HEK293T (cell line): Measurements from ENCODE around the gene TPO.

Source experiments
- ARNT ChIP-seq: fragments of 450-650 bp; IDR thresholded peaks from 2 replicates; pipeline ENCODE4 v1.6.1; 2017; ENCODE audit warnings: mild to moderate bottlenecking
- BHLHE40 ChIP-seq: fragments of 450-650 bp; IDR thresholded peaks from 2 replicates; pipeline ENCODE4 v1.6.1; 2016; ENCODE audit warnings: mild to moderate bottlenecking, moderate library complexity, borderline replicate concordance
- CTBP1 ChIP-seq: fragments of 450-650 bp; IDR thresholded peaks from 2 replicates; pipeline ENCODE4 v1.6.1; 2016; ENCODE audit warnings: borderline replicate concordance
- ELF4 ChIP-seq: fragments of 450-650 bp; IDR thresholded peaks from 2 replicates; pipeline ENCODE4 v1.6.1; 2017; ENCODE audit warnings: antibody characterized with exemption
- FOXA1 ChIP-seq: fragments of 450-650 bp; IDR thresholded peaks from 2 replicates; pipeline ENCODE4 v1.6.1; 2016; ENCODE audit warnings: mild to moderate bottlenecking
- FOXK2 ChIP-seq: fragments of 450-650 bp; IDR thresholded peaks from 2 replicates; pipeline ENCODE4 v1.6.1; 2016; ENCODE audit warnings: mild to moderate bottlenecking
- FOXM1 ChIP-seq: fragments of 450-650 bp; IDR thresholded peaks from 2 replicates; pipeline ENCODE4 v1.6.1; 2017; ENCODE audit warnings: mild to moderate bottlenecking, borderline replicate concordance
- HDGF ChIP-seq: fragments of 450-650 bp; IDR thresholded peaks from 2 replicates; pipeline ENCODE4 v1.6.1; 2017; ENCODE audit warnings: antibody characterized with exemption, borderline replicate concordance
- L3MBTL2 ChIP-seq: fragments of 450-650 bp; conservative IDR thresholded peaks from 2 replicates; pipeline ENCODE4 v1.6.1; 2016; ENCODE audit warnings: mild to moderate bottlenecking
- LEF1 ChIP-seq: fragments of 450-650 bp; IDR thresholded peaks from 2 replicates; pipeline ENCODE4 v1.6.1; 2017; ENCODE audit warnings: mild to moderate bottlenecking, borderline replicate concordance
- NFRKB ChIP-seq: fragments of 450-650 bp; IDR thresholded peaks from 2 replicates; pipeline ENCODE4 v1.6.1; 2016; ENCODE audit warnings: mild to moderate bottlenecking, moderate library complexity
- SP1 ChIP-seq: fragments of 450-650 bp; IDR thresholded peaks from 2 replicates; pipeline ENCODE4 v1.6.1; 2017
- SUZ12 ChIP-seq: fragments of 450-650 bp; IDR thresholded peaks from 2 replicates; pipeline ENCODE4 v1.6.1; 2016; ENCODE audit warnings: mild to moderate bottlenecking
- TARDBP ChIP-seq: fragments of 450-650 bp; IDR thresholded peaks from 2 replicates; pipeline ENCODE4 v1.6.1; 2016

- no peak for TF ChIP-seq CTBP1
- TF ChIP-seq ELF4: no peak
- no peak for TF ChIP-seq LEF1
- no peak for TF ChIP-seq ARNT
- TF ChIP-seq SP1: no peak
- TF ChIP-seq FOXK2: no peak
- TF ChIP-seq BHLHE40: no peak
- no peak for TF ChIP-seq FOXM1
- no peak for TF ChIP-seq TARDBP
- TF ChIP-seq HDGF: no peak
- no peak for TF ChIP-seq SUZ12
- no peak for TF ChIP-seq L3MBTL2
- no peak for TF ChIP-seq FOXA1
- TF ChIP-seq NFRKB: no peak
These were observed 12.1 kb upstream of the TPO start for GRCh38 chr2:1400943-1401735.
